Ovary (tissue), 9 donors: ENCODE measurements around the gene ADAT3. TPM values are rescaled to one million over a fixed set of nuclear protein-coding genes. Genes with fewer than 3 reads are reported as not detected.

ENCODE experiments used
- DNase-seq, 5 donors: peaks; one replicate each; pipeline ENCODE4 v3.0.0-alpha.2; 2019 to 2020
- H3K27ac ChIP-seq, 2 donors: fragments of 200-600 bp; one replicate each; pipeline versions ENCODE4 v1.5.1 to v1.8.0; 2019 to 2022
- H3K27me3 ChIP-seq: fragments of 200-600 bp; one replicate; pipeline ENCODE4 v1.8.0; 2022
- H3K36me3 ChIP-seq: fragments of 200-600 bp; sonication (generic); one replicate; pipeline ENCODE4 v1.5.1; 2019
- H3K4me1 ChIP-seq: one replicate; pipeline ENCODE4 v1.8.1; 2013; ENCODE audit warnings: mild to moderate bottlenecking, moderate library complexity; ENCODE audit not compliant: insufficient read depth
- H3K4me3 ChIP-seq: fragments of 200-600 bp; sonication (generic); one replicate; pipeline ENCODE4 v1.5.1; 2017
- H3K9me3 ChIP-seq, 2 donors: fragments of 200-600 bp in 1 of 2; sonication (generic) in 1 of 2; one replicate each; pipeline versions ENCODE4 v1.5.1 to v1.8.1; 2013 to 2019; ENCODE audit warnings: mild to moderate bottlenecking in 1 of 2, moderate library complexity in 1 of 2
- EP300 ChIP-seq: sonication (generic); formaldehyde crosslinking; IDR thresholded peaks from one replicate; pipeline ENCODE4 v1.6.1; 2017; ENCODE audit warnings: antibody characterized with exemption
- POLR2A ChIP-seq: fragments of 450-650 bp; IDR thresholded peaks from one replicate; pipeline ENCODE4 v1.6.1; 2017; ENCODE audit warnings: antibody characterized with exemption, mild to moderate bottlenecking, moderate library complexity
- WGBS, 3 donors: extraction: QIAGEN DNeasy Blood & Tissue Kit in 1 of 3; methylation state at CpG; one replicate each; pipeline versions ENCODE4 v1.1.5 to v1.1.7; 2013 to 2017; 5-methylcytosine and 5-hydroxymethylcytosine counted together
- intact Hi-C, 4 donors: fragments of 100-400 bp; cut with DNase I; formaldehyde crosslinking; loops; one replicate each; pipeline versions ENCODE4 v1.11.0 to v1.15.1; 2022 to 2023
- polyA plus RNA-seq, 2 donors: library from polyadenylated mRNA; stranded (reverse); fragments of 200-250 nt in 1 of 2; fragments of 350-450 nt in 1 of 2; fragmentation: Illumina TruSeq in 1 of 2; extraction: RNeasy Lipid Tissue Mini Kit (QIAGEN cat#74804) in 1 of 2; gene quantifications; one replicate each; pipeline ENCODE4 v1.2.3, GENCODE V29; 2013 to 2014
- total RNA-seq, 7 donors: library from RNA; depleted of rRNA in 2 of 7; stranded (reverse); fragments of >200 nt in 2 of 7; fragmentation: NEBNext Ultra II Directional in 3 of 7; extraction: Animal tissue kit (Norgen Biotek cat#: 25700) in 3 of 7; gene quantifications; one replicate each; pipeline versions ENCODE4 v1.1.0 to v1.2.4, GENCODE V29; 2016 to 2023
- TF ChIP-seq, protein P1 (sequence below), 3 donors: fragments of 450-650 bp in 2 of 3; fragments of 200-600 bp in 1 of 3; IDR thresholded peaks; one replicate each; pipeline versions ENCODE4 v1.5.1 to v1.8.0; 2016 to 2022; ENCODE audit warnings: antibody characterized with exemption in 3 of 3, mild to moderate bottlenecking in 1 of 3
- donor health status: DM: no; HTN: no; CAD: no; lungs with moderate emphysema.
- donor health status: DM: no; HTN: no; CAD: no.
- donor health status: Bipolar disorder and iron deficiency.
- donor health status: DM: yes; HTN: yes; CAD: no.
- donor health status: DM: no; HTN: no; CAD: no.
- donor health status: DM: yes; HTN: yes; CAD: no.

ADAT3 gene
- total and polyA plus RNA-seq, 9 donors = 2.3 to 13.7 (median 4.3) TPM; not detected in 1

DNA sequence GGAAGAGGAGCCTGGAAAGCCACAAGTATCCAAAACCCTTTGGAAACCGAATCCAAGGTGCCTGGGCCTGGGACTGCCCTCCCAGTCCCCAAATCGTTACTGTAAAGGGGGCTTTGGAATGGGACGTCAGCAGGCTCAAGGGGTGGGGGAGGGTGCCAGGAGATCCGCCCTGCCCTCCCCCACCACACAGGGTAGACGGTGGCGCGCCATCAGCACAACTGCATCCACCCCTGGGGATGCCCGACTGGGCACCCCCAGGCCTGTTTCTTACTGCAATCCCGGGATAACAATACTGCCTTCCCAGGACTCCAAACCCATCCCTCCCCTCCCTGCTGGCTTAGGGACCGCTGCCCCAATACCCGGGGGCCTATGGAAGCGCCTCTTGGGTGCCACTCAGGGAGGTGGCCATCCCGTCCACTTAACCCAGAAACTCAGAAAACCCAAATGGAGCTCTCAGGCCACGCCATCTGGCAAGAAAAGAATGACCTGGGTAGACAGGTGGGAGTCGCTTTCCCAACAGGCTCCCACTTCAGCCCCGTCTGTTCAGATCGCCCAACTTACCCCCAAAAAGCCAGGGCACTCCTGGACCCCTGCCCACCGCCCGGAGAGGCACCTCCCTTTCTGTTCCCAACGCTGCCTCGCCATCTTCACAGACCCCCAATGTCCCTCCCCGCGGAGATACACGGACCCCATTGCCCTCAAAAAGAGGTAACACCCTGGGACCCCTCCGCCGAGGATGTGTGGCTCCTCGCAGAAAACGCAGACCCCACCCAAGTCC is 44.2 kb upstream of the ADAT3 start:
- WGBS, 3 donors = 51 to 62% (median 60%) methylated on average over 28 of the region's 28 CpGs
- DNase-seq = peak in 3 of 5 donors; percentile 57 to 67 (median 64)
- H3K9me3 ChIP-seq = no peaks in the 10 kb centered on the region
- H3K36me3 ChIP-seq = no peaks in the 10 kb centered on the region
- intact Hi-C loops = no loop called here
- no peaks in the 10 kb centered on the region for H3K27me3 ChIP-seq
- no peak overlapping the region for H3K4me3 ChIP-seq
- TF ChIP-seq POLR2A (no peak), EP300 (no peak)
- TF ChIP-seq, protein P1, sequence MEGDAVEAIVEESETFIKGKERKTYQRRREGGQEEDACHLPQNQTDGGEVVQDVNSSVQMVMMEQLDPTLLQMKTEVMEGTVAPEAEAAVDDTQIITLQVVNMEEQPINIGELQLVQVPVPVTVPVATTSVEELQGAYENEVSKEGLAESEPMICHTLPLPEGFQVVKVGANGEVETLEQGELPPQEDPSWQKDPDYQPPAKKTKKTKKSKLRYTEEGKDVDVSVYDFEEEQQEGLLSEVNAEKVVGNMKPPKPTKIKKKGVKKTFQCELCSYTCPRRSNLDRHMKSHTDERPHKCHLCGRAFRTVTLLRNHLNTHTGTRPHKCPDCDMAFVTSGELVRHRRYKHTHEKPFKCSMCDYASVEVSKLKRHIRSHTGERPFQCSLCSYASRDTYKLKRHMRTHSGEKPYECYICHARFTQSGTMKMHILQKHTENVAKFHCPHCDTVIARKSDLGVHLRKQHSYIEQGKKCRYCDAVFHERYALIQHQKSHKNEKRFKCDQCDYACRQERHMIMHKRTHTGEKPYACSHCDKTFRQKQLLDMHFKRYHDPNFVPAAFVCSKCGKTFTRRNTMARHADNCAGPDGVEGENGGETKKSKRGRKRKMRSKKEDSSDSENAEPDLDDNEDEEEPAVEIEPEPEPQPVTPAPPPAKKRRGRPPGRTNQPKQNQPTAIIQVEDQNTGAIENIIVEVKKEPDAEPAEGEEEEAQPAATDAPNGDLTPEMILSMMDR (IDR thresholded peaks at IDR 0.05) = no peak
- H3K4me1 ChIP-seq = peaks cover 29% of the 10 kb centered on the region
- H3K27ac ChIP-seq = no peak overlapping the region

DNA sequence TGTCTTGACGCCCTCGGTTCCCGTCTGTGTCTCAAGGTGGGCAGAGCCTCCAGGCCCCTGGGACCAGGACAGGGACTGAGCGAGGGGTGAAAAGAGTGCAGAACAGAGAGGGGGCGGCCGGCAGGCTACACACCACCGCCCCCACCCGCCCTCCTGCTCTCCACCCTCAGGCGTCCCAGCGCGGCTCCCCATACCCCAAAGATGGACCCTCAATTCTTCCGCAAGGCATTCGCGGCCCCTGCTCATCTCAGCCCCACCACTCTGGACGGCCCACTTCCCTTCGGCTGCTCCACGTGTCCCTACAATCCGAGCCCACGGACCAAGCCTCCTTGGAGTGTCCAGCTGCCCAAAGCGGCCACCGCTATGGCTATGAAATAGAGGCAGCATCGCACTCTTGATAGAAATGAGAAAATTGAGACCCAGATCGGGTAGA is 43.6 kb upstream of the ADAT3 start:
- no peaks in the 10 kb centered on the region for H3K27me3 ChIP-seq
- H3K9me3 ChIP-seq = no peaks in the 10 kb centered on the region
- H3K4me1 ChIP-seq = peaks cover 23% of the 10 kb centered on the region
- peak in 2 of 5 donors; percentile 44 to 57 for DNase-seq
- H3K27ac ChIP-seq = peak overlapping the region; percentile 41 to 61
- H3K36me3 ChIP-seq = no peaks in the 10 kb centered on the region
- 17 to 29% (median 27%) methylated on average over 23 of the region's 23 CpGs for whole genome bisulfite sequencing, 3 donors
- TF ChIP-seq POLR2A = no peak
- TF ChIP-seq EP300 = no peak
- H3K4me3 ChIP-seq = no peak overlapping the region
- intact Hi-C loops = no loop called here

DNA sequence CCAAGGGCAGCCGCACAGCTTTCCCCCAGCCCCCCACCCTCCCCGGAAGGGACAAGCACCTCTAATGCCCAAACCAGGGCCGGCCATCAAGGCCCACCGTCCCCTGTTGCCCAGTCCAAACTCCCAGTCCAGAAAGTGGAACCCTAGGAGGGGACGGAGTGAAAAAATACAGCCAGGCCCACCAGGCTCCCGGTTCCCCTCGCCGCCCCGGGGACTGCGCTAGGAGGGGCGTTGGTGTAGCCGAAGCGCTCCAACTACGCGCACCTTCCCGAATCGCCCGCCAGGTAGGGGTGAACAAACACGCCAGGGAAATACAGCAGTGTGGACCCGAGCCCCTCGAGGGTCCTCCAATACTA is 43.2 kb upstream of the ADAT3 start:
- DNase-seq = no peak
- intact Hi-C loops = no loop called here
- no peaks in the 10 kb centered on the region for H3K27me3 ChIP-seq
- peak overlapping the region; percentile 79 for H3K4me3 ChIP-seq
- H3K9me3 ChIP-seq = no peaks in the 10 kb centered on the region
- H3K36me3 ChIP-seq = no peaks in the 10 kb centered on the region
- H3K27ac ChIP-seq = peak overlapping the region; percentile 41 to 61
- TF ChIP-seq POLR2A = peak; percentile 25
- TF ChIP-seq, protein P1 (IDR thresholded peaks at IDR 0.05) = no peak
- H3K4me1 ChIP-seq = peaks cover 22% of the 10 kb centered on the region
- 4 to 8% (median 5%) methylated on average over 20 to 21 of the region's 21 CpGs for WGBS, 3 donors

DNA sequence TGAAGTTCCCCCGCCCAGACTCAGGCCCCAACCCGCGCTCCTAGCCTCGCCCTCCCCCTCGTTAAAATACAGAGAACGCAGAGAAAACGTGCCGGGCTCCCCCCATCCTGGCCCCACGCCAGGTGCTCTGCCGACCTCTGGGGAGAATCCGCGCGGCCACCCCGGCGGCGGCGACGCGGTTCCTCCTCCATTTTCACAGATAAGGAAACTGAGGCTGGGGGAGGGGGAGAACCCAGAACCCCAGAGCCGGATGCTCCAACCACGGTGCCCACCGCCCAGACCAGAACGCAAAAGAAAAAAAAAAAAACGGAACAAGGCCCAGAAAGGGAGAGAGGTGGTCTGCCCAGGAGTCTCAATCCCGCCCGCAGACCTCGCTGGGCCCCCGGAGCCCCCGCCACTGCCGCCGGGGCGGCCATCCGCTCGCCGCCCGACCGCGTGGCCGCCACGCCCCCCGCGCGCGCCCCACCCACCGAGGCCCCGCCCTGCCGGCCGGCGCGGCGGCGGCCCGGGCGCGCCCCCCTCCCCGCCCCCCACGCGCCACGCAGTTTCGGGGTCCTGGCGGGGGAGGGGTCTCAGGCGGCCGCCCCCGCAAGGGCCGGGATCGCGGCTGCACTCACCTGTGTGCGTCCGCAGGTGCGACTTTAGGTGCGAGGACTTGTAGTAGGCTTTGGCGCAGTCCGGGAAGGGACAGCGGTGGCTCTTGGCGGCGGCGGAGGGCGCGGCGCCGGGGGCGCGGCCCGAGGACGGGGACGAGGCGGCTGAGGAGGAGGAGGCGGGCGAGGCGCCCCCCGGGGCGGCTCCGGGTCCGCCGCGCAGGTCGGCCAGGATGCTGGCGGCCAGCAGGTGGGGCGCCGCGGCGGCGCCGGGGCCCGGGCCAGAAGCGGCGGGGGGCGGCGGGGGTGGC is 42.5 kb upstream of the ADAT3 start:
- Histone ChIP-seq H3K4me1 (peaks cover 18% of the 10 kb centered on the region), H3K4me3 (peak overlapping the region; percentile 79), H3K27me3 (no peaks in the 10 kb centered on the region), H3K9me3 (no peaks in the 10 kb centered on the region), H3K36me3 (no peaks in the 10 kb centered on the region), H3K27ac (peak overlapping the region; percentile 41 to 61)
- 1% methylated on average over 65 to 109 of the region's 109 CpGs for WGBS, 3 donors
- TF ChIP-seq EP300 (no peak), POLR2A (no peak)
- TF ChIP-seq, protein P1 (IDR thresholded peaks at IDR 0.05) = no peak
- intact Hi-C loops = no loop called here
- peak in 4 of 5 donors; percentile 68 to 79 (median 73) for DNase-seq
